Karpas-422 (cell line): Measurements from ENCODE around the gene BAIAP2L1. TPM values are rescaled to one million over a fixed set of nuclear protein-coding genes. Genes with fewer than 3 reads are reported as not detected.
"Not testable (repeated sequence)": the region's sequence is repeated elsewhere in the genome, so short reads cannot be mapped to it uniquely, and the experiment has no call there.

Experiments used
- DNase-seq: peaks from one replicate; pipeline ENCODE4 v3.0.0-alpha.2; 2015
- H2AFZ ChIP-seq: fragments of 200-600 bp; sonication (generic); 2 replicates; pipeline ENCODE4 v1.6.1; 2014; ENCODE audit warnings: antibody characterized with exemption, low read length, mixed read lengths
- H3K27ac ChIP-seq: fragments of 200-600 bp; sonication (generic); 2 replicates; pipeline ENCODE4 v1.5.1; 2014; ENCODE audit warnings: mild to moderate bottlenecking, low read length, moderate library complexity
- H3K27me3 ChIP-seq: fragments of 200-600 bp; sonication (generic); 2 replicates; pipeline ENCODE4 v1.6.1; 2014; ENCODE audit warnings: low read length, mixed read lengths
- H3K36me3 ChIP-seq: fragments of 200-600 bp; sonication (generic); 2 replicates; pipeline ENCODE4 v1.6.1; 2014; ENCODE audit warnings: low read length, mixed read lengths; ENCODE audit not compliant: insufficient read depth
- H3K4me1 ChIP-seq: fragments of 200-600 bp; sonication (generic); 2 replicates; pipeline ENCODE4 v1.6.1; 2014; ENCODE audit warnings: mild to moderate bottlenecking, low read length, mixed read lengths
- H3K4me2 ChIP-seq: fragments of 200-600 bp; sonication (generic); 2 replicates; pipeline ENCODE4 v1.6.1; 2014; ENCODE audit warnings: low read length, low read depth, mild to moderate bottlenecking; ENCODE audit not compliant: poor library complexity, severe bottlenecking
- H3K4me3 ChIP-seq: fragments of 200-600 bp; sonication (generic); 2 replicates; pipeline ENCODE4 v1.5.1; 2014; ENCODE audit warnings: mild to moderate bottlenecking, antibody characterized with exemption, low read length, mixed read lengths
- H3K79me2 ChIP-seq: fragments of 200-600 bp; sonication (generic); 2 replicates; pipeline ENCODE4 v1.6.1; 2014; ENCODE audit warnings: mild to moderate bottlenecking, low read length, mixed read lengths
- H3K9ac ChIP-seq: fragments of 200-600 bp; sonication (generic); 2 replicates; pipeline ENCODE4 v1.6.0; 2014; ENCODE audit warnings: low read length
- H3K9me2 ChIP-seq: fragments of 200-600 bp; sonication (generic), shearing (Covaris generic); replicated peaks from 2 replicates; pipeline ENCODE4 v1.6.0; 2014; ENCODE audit warnings: mild to moderate bottlenecking, low read length, moderate library complexity; ENCODE audit not compliant: insufficient read depth
- H3K9me3 ChIP-seq: fragments of 300-700, 200-600 bp; sonication (generic); 2 replicates; pipeline ENCODE4 v1.6.1; 2014; ENCODE audit warnings: low read length, mixed read lengths
- H4K20me1 ChIP-seq: fragments of 200-600 bp; sonication (generic); 2 replicates; pipeline ENCODE4 v1.6.1; 2014; ENCODE audit warnings: mild to moderate bottlenecking, antibody characterized with exemption, low read length, low read depth; ENCODE audit not compliant: insufficient read depth
- total RNA-seq: library from RNA; depleted of rRNA; stranded (reverse); fragments of >200 nt; shearing (Covaris generic); gene quantifications from 2 replicates; pipeline ENCODE4 v1.2.3, GENCODE V29; 2014; ENCODE audit warnings: low replicate concordance; rRNA removed

BAIAP2L1 gene
- not detected in 2 replicates for total RNA-seq

- H2AFZ ChIP-seq = no peak within 1 kb of the TSS
- no peak within 1 kb of the TSS for H3K4me3 ChIP-seq
- H3K36me3 ChIP-seq = no peaks in the 10 kb centered on the region
- H3K4me2 ChIP-seq = no peak within 1 kb of the TSS
- H3K9me2 ChIP-seq = no peaks in the 10 kb centered on the region
- no peaks in the 10 kb centered on the region for H3K79me2 ChIP-seq
- H3K27me3 ChIP-seq = no peaks in the 10 kb centered on the region
- no peak within 1 kb of the TSS for H3K27ac ChIP-seq
- H3K9me3 ChIP-seq = no peaks in the 10 kb centered on the region
- no peak within 1 kb of the TSS for H3K9ac ChIP-seq
- peak; percentile 79 for DNase-seq
- H4K20me1 ChIP-seq = no peaks in the 10 kb centered on the region
- H3K4me1 ChIP-seq = peaks cover 15% of the 10 kb centered on the region
Measured at GRCh38 chr7:98400542-98401340, at the start of gene BAIAP2L1. Gene BAIAP2L1, minus strand, starts transcription at chr7:98401090. Its CDS starts 238 bp downstream, at chr7:98400852.

- no peak overlapping the region for H3K4me3 ChIP-seq
- no peaks in the 10 kb centered on the region for H3K79me2 ChIP-seq
- no peak overlapping the region for H2AFZ ChIP-seq
- no peaks in the 10 kb centered on the region for H3K9me2 ChIP-seq
- no peak overlapping the region for H3K27ac ChIP-seq
- no peak for DNase-seq
- no peaks in the 10 kb centered on the region for H3K4me1 ChIP-seq
- no peak overlapping the region for H3K9ac ChIP-seq
- no peaks in the 10 kb centered on the region for H3K9me3 ChIP-seq
- H3K36me3 ChIP-seq = no peaks in the 10 kb centered on the region
- H4K20me1 ChIP-seq = no peaks in the 10 kb centered on the region
- H3K27me3 ChIP-seq = no peaks in the 10 kb centered on the region
- no peak overlapping the region for H3K4me2 ChIP-seq
Measured at GRCh38 chr7:98448766-98449165, 47.9 kb upstream of the BAIAP2L1 start.

GRCh38 chr7:98440992-98441391 lies 40.1 kb upstream of the BAIAP2L1 start:
- not testable (repeated sequence) for DNase-seq, H3K79me2 ChIP-seq, H3K4me2 ChIP-seq, H3K9ac ChIP-seq, H3K9me3 ChIP-seq, H3K9me2 ChIP-seq, H3K27ac ChIP-seq, H3K4me1 ChIP-seq, H2AFZ ChIP-seq, H4K20me1 ChIP-seq, H3K36me3 ChIP-seq, H3K27me3 ChIP-seq, H3K4me3 ChIP-seq

GRCh38 chr7:98439484-98439883 lies 38.6 kb upstream of the BAIAP2L1 start:
- no peak for DNase-seq
- Histone ChIP-seq H4K20me1 (no peaks in the 10 kb centered on the region), H3K27ac (no peak overlapping the region), H3K79me2 (no peaks in the 10 kb centered on the region), H3K9ac (no peak overlapping the region), H3K4me3 (no peak overlapping the region), H3K4me2 (no peak overlapping the region), H3K36me3 (no peaks in the 10 kb centered on the region; the same call in 1 of the 2 replicates), H3K4me1 (no peaks in the 10 kb centered on the region), H3K9me3 (no peaks in the 10 kb centered on the region), H2AFZ (no peak overlapping the region), H3K27me3 (no peaks in the 10 kb centered on the region), H3K9me2 (no peaks in the 10 kb centered on the region)

GRCh38 chr7:98434087-98434486 lies 33.2 kb upstream of the BAIAP2L1 start:
- Histone ChIP-seq H3K36me3 (no peaks in the 10 kb centered on the region), H3K79me2 (no peaks in the 10 kb centered on the region), H3K9ac (no peak overlapping the region), H3K9me2 (no peaks in the 10 kb centered on the region), H3K27ac (no peak overlapping the region), H3K9me3 (no peaks in the 10 kb centered on the region), H2AFZ (no peak overlapping the region), H4K20me1 (no peaks in the 10 kb centered on the region), H3K4me3 (no peak overlapping the region), H3K4me2 (no peak overlapping the region), H3K27me3 (no peaks in the 10 kb centered on the region), H3K4me1 (no peaks in the 10 kb centered on the region)
- no peak for DNase-seq

GRCh38 chr7:98429799-98430198 lies 28.9 kb upstream of the BAIAP2L1 start:
- Histone ChIP-seq H3K27me3 (no peaks in the 10 kb centered on the region), H3K9me3 (no peaks in the 10 kb centered on the region), H3K36me3 (no peaks in the 10 kb centered on the region), H3K4me2 (no peak overlapping the region), H3K4me1 (no peaks in the 10 kb centered on the region), H3K4me3 (no peak overlapping the region), H4K20me1 (no peaks in the 10 kb centered on the region), H2AFZ (no peak overlapping the region), H3K9ac (no peak overlapping the region), H3K9me2 (no peaks in the 10 kb centered on the region), H3K79me2 (no peaks in the 10 kb centered on the region), H3K27ac (no peak overlapping the region)
- no peak for DNase-seq

GRCh38 chr7:98423043-98423442 lies 22.2 kb upstream of the BAIAP2L1 start:
- DNase-seq = peak; percentile 68
- H3K4me1 ChIP-seq = no peaks in the 10 kb centered on the region
- H3K4me2 ChIP-seq = no peak overlapping the region
- no peak overlapping the region for H3K27ac ChIP-seq
- H3K4me3 ChIP-seq = no peak overlapping the region
- H3K27me3 ChIP-seq = no peaks in the 10 kb centered on the region
- H3K36me3 ChIP-seq = no peaks in the 10 kb centered on the region
- H3K9me2 ChIP-seq = no peaks in the 10 kb centered on the region
- no peaks in the 10 kb centered on the region for H3K9me3 ChIP-seq
- H2AFZ ChIP-seq = no peak overlapping the region
- H3K9ac ChIP-seq = no peak overlapping the region
- no peaks in the 10 kb centered on the region for H3K79me2 ChIP-seq
- no peaks in the 10 kb centered on the region for H4K20me1 ChIP-seq

- no peaks in the 10 kb centered on the region for H3K27me3 ChIP-seq
- no peaks in the 10 kb centered on the region for H3K9me3 ChIP-seq
- no peak overlapping the region for H3K27ac ChIP-seq
- no peaks in the 10 kb centered on the region for H3K79me2 ChIP-seq
- H3K36me3 ChIP-seq = no peaks in the 10 kb centered on the region
- DNase-seq = peak; percentile 88
- no peaks in the 10 kb centered on the region for H3K9me2 ChIP-seq
- H3K4me3 ChIP-seq = no peak overlapping the region
- H2AFZ ChIP-seq = no peak overlapping the region
- no peaks in the 10 kb centered on the region for H3K4me1 ChIP-seq
- H3K4me2 ChIP-seq = no peak overlapping the region
- no peaks in the 10 kb centered on the region for H4K20me1 ChIP-seq
- H3K9ac ChIP-seq = no peak overlapping the region
Measured at GRCh38 chr7:98420966-98421612, 20.2 kb upstream of the BAIAP2L1 start.
